ENCODE measurements around the gene HAX1. TPM values are rescaled to one million over a fixed set of nuclear protein-coding genes. Genes with fewer than 3 reads are reported as not detected.

HAX1 gene
- total RNA-seq, 1 experiment from 2014 or later: 281 TPM

- peaks cover 80% of the 10 kb centered on the region for H3K36me3 ChIP-seq (ENCODE audit: low read depth, low read length)
- TF ChIP-seq EZH2phosphoT487 (IDR thresholded peaks at IDR 0.05; ENCODE audit: borderline replicate concordance, low read length) (no peak), CTCF (conservative IDR thresholded peaks at IDR 0.05; ENCODE audit: low read depth, low read length) (no peak), EZH2 (IDR thresholded peaks at IDR 0.05; ENCODE audit: low read length, unreplicated experiment) (no peak)
- no peak overlapping the region for H3K9ac ChIP-seq (ENCODE audit: low read length)
- CTCF ChIA-PET: no interaction called here
- no peaks in the 10 kb centered on the region for H3F3A ChIP-seq (ENCODE audit: low read length, unreplicated experiment)
- no peak overlapping the region for H2AFZ ChIP-seq (ENCODE audit: low read length)
- BruUV-seq (replicated peaks): no TSS peak
- no peaks in the 10 kb centered on the region for H3K4me1 ChIP-seq (ENCODE audit: insufficient read depth, low read length)
- no peak for DNase-seq
- H3K4me2 ChIP-seq (ENCODE audit: low read length): no peak overlapping the region
- H3K4me3 ChIP-seq (ENCODE audit: low read length): no peak overlapping the region
- ATAC-seq: no peak
- H3K79me2 ChIP-seq (ENCODE audit: low read length): peaks cover 32% of the 10 kb centered on the region
- 0 out of 2 replicates have a peak, but pooled peaks cover 4% of the 10 kb centered on the region for H4K20me1 ChIP-seq (ENCODE audit: low read length)
- POLR2A ChIA-PET (ENCODE audit: unreplicated experiment): no interaction called here
- intact Hi-C loops (cut with micrococcal nuclease): no loop called here
- H3K9me3 ChIP-seq (ENCODE audit: low read length): no peaks in the 10 kb centered on the region
- H3K9me2 ChIP-seq (replicated peaks; ENCODE audit: low read length): no peaks in the 10 kb centered on the region
- H3K27me3 ChIP-seq (ENCODE audit: low read length): no peaks in the 10 kb centered on the region
- H3K27ac ChIP-seq (ENCODE audit: low read length): no peak overlapping the region
Observed at GRCh38 chr1:154236855-154237254, 35.6 kb upstream of the HAX1 start.

- H3K9me3 ChIP-seq (ENCODE audit: low read length): no peaks in the 10 kb centered on the region
Observed at GRCh38 chr1:154237435-154237834, 35.0 kb upstream of the HAX1 start.

More at GRCh38 chr1:154237435-154237834, 35.0 kb upstream of the HAX1 start:
- no peaks in the 10 kb centered on the region for H3K27me3 ChIP-seq (ENCODE audit: low read length)
- no peaks in the 10 kb centered on the region for H3F3A ChIP-seq (ENCODE audit: low read length, unreplicated experiment)
- DNase-seq (no peak), ATAC-seq (no peak)
- ChIA-PET POLR2A (ENCODE audit: unreplicated experiment) (no interaction called here), CTCF (no interaction called here)
- no peak overlapping the region for H3K27ac ChIP-seq (ENCODE audit: low read length)
- no peaks in the 10 kb centered on the region for H3K4me1 ChIP-seq (ENCODE audit: insufficient read depth, low read length)
- H4K20me1 ChIP-seq (ENCODE audit: low read length): 0 out of 2 replicates have a peak, but pooled peaks cover 6% of the 10 kb centered on the region
- BruUV-seq (replicated peaks): no TSS peak
- H3K4me2 ChIP-seq (ENCODE audit: low read length): no peak overlapping the region
- no peak overlapping the region for H3K4me3 ChIP-seq (ENCODE audit: low read length)
- no peak overlapping the region for H2AFZ ChIP-seq (ENCODE audit: low read length)
- no peak for TF ChIP-seq EZH2phosphoT487 (IDR thresholded peaks at IDR 0.05; ENCODE audit: borderline replicate concordance, low read length)
- no peak for TF ChIP-seq CTCF (conservative IDR thresholded peaks at IDR 0.05; ENCODE audit: low read depth, low read length)
- no peak for TF ChIP-seq EZH2 (IDR thresholded peaks at IDR 0.05; ENCODE audit: low read length, unreplicated experiment)
- H3K9ac ChIP-seq (ENCODE audit: low read length): no peak overlapping the region
- H3K9me2 ChIP-seq (replicated peaks; ENCODE audit: low read length): no peaks in the 10 kb centered on the region
- intact Hi-C loops (cut with micrococcal nuclease): no loop called here
- H3K79me2 ChIP-seq (ENCODE audit: low read length): peaks cover 32% of the 10 kb centered on the region
- H3K36me3 ChIP-seq (ENCODE audit: low read depth, low read length): peaks cover 82% of the 10 kb centered on the region

All from PC-3 (cell line).